ENCODE results near the gene YBEY. TPM values are rescaled to one million over a fixed set of nuclear protein-coding genes. Genes with fewer than 3 reads are reported as not detected.
A peak's percentile ranks its signal among the peaks of the same experiment; 100 is the strongest.

The YBEY gene
- total and polyA plus RNA-seq, 2 of the 13 experiments (the other 11 are each of a cell fraction or from before 2014, with no cell fraction given) = 6.5 to 8.9 TPM

DNA sequence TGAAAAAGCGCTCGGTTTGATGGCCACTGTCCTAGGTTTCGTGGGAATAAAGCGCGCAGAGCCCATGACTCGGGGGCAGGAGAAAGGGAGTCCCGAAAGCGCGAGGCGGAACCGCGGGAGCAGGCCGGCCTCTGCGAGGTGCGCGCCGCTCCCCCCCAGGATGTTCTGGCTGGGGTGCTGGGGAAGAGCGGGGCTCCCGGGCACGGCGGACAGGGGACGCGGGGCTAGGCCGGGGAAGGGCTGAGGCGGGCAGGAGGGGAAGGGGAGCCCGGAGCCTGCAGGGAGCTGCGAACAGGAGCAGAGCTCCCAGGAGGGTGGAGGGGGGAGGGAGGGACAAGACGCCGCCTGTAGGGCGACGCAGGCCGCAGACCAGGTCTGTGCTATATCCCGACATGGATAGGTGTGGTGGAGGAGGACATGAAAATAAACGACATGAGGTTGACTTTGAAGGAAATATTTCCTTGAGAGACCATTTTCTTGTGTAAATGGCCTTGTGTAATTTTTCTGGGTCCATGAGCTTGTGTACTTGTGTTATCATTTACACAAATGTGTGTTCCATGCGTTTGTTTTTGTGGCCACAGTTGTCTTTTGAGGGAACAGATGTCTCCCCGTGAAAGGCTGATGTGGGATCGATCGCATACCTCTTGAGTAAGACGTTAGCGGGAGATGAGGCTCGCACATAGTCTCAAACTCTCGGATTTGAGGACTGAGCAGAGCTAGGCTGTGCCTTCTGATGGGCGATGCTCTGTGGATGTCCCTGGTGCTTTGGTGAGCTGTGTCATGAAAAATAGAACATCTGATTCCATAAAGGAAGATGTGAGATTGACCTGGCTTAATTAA, 39.2 kb downstream of the YBEY start (continued):
- TF ChIP-seq, protein P1, sequence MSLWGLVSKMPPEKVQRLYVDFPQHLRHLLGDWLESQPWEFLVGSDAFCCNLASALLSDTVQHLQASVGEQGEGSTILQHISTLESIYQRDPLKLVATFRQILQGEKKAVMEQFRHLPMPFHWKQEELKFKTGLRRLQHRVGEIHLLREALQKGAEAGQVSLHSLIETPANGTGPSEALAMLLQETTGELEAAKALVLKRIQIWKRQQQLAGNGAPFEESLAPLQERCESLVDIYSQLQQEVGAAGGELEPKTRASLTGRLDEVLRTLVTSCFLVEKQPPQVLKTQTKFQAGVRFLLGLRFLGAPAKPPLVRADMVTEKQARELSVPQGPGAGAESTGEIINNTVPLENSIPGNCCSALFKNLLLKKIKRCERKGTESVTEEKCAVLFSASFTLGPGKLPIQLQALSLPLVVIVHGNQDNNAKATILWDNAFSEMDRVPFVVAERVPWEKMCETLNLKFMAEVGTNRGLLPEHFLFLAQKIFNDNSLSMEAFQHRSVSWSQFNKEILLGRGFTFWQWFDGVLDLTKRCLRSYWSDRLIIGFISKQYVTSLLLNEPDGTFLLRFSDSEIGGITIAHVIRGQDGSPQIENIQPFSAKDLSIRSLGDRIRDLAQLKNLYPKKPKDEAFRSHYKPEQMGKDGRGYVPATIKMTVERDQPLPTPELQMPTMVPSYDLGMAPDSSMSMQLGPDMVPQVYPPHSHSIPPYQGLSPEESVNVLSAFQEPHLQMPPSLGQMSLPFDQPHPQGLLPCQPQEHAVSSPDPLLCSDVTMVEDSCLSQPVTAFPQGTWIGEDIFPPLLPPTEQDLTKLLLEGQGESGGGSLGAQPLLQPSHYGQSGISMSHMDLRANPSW (CRISPR knock-in tag; IDR thresholded peaks at IDR 0.05; ENCODE audit: borderline replicate concordance) = no peak
- TF ChIP-seq NFE2L1 (CRISPR knock-in tag; IDR thresholded peaks at IDR 0.05; ENCODE audit: borderline replicate concordance) (no peak), MBNL3 (CRISPR knock-in tag; conservative IDR thresholded peaks at IDR 0.05) (no peak), ZNF383 (CRISPR knock-in tag; IDR thresholded peaks at IDR 0.05; ENCODE audit: borderline replicate concordance) (no peak), ZNF264 (CRISPR knock-in tag; IDR thresholded peaks at IDR 0.05) (no peak), PHF21A (CRISPR knock-in tag; IDR thresholded peaks at IDR 0.05) (no peak), TP53 (CRISPR knock-in tag; conservative IDR thresholded peaks at IDR 0.05) (no peak), NR2F2 (IDR thresholded peaks at IDR 0.05; ENCODE audit: borderline replicate concordance, low read depth) (no peak), NFE2 (CRISPR knock-in tag; IDR thresholded peaks at IDR 0.05) (no peak), CBFB (CRISPR knock-in tag; IDR thresholded peaks at IDR 0.05) (no peak), ZSCAN20 (CRISPR knock-in tag; IDR thresholded peaks at IDR 0.05; ENCODE audit: borderline replicate concordance) (0 out of 2 replicates have a peak, but pooled peaks have one; percentile 2), BCL6 (CRISPR knock-in tag; IDR thresholded peaks at IDR 0.05) (no peak), ZNF34 (CRISPR knock-in tag; IDR thresholded peaks at IDR 0.05; ENCODE audit: borderline replicate concordance) (no peak), ZNF382 (CRISPR knock-in tag; IDR thresholded peaks at IDR 0.05; ENCODE audit: borderline replicate concordance) (no peak), ZNF441 (CRISPR knock-in tag; IDR thresholded peaks at IDR 0.05; ENCODE audit: borderline replicate concordance) (0 out of 2 replicates have a peak, but pooled peaks have one; percentile 38), NFKB2 (CRISPR knock-in tag; IDR thresholded peaks at IDR 0.05; ENCODE audit: borderline replicate concordance) (no peak), GFI1 (CRISPR knock-in tag; IDR thresholded peaks at IDR 0.05; ENCODE audit: borderline replicate concordance) (no peak), MLLT10 (CRISPR knock-in tag; IDR thresholded peaks at IDR 0.05) (no peak), ARNTL (CRISPR knock-in tag; IDR thresholded peaks at IDR 0.05) (no peak), RFX1 (IDR thresholded peaks at IDR 0.05) (no peak), ZNF501 (CRISPR knock-in tag; IDR thresholded peaks at IDR 0.05) (peak; percentile 74), ATAD3A (CRISPR knock-in tag; IDR thresholded peaks at IDR 0.05) (no peak), ARID2 (CRISPR knock-in tag; IDR thresholded peaks at IDR 0.05; ENCODE audit: borderline replicate concordance) (no peak), SNAI1 (CRISPR knock-in tag; IDR thresholded peaks at IDR 0.05; ENCODE audit: borderline replicate concordance) (no peak), ZSCAN30 (CRISPR knock-in tag; IDR thresholded peaks at IDR 0.05) (no peak)
- TF ChIP-seq, protein P2, sequence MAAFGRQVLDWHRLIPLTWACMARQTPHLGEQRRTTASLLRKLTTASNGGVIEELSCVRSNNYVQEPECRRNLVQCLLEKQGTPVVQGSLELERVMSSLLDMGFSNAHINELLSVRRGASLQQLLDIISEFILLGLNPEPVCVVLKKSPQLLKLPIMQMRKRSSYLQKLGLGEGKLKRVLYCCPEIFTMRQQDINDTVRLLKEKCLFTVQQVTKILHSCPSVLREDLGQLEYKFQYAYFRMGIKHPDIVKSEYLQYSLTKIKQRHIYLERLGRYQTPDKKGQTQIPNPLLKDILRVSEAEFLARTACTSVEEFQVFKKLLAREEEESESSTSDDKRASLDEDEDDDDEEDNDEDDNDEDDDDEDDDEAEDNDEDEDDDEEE (CRISPR knock-in tag; IDR thresholded peaks at IDR 0.05) = 0 out of 2 replicates have a peak, but pooled peaks have one; percentile 0
- TF ChIP-seq, protein P3, sequence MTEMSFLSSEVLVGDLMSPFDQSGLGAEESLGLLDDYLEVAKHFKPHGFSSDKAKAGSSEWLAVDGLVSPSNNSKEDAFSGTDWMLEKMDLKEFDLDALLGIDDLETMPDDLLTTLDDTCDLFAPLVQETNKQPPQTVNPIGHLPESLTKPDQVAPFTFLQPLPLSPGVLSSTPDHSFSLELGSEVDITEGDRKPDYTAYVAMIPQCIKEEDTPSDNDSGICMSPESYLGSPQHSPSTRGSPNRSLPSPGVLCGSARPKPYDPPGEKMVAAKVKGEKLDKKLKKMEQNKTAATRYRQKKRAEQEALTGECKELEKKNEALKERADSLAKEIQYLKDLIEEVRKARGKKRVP (CRISPR knock-in tag; IDR thresholded peaks at IDR 0.05) = no peak
